ENCODE measurements around the gene CCDC14.

The CCDC14 gene

DNA sequence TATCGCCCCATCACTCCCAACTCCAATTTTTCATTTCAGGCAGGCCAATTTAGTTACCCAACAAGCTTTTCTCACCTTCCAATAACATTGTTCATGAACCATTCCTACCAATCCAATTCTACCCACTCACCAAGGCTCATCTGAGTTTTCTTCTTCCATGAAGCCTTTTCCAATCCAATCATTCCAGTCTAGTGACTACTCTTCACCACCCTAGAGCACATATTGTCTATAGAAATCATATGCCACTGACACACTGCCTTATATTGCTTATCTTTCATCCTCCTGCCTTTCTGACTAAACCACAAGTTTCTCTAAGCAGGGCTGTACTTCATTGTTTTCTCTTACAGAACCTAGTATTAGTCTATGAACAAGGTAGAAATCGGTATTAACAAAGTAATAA lies 11.4 kb downstream of the CCDC14 start:
- H3K4me3 ChIP-seq (ENCODE audit: low read depth, low read length), result no peak overlapping the region
- TF ChIP-seq, protein P1, sequence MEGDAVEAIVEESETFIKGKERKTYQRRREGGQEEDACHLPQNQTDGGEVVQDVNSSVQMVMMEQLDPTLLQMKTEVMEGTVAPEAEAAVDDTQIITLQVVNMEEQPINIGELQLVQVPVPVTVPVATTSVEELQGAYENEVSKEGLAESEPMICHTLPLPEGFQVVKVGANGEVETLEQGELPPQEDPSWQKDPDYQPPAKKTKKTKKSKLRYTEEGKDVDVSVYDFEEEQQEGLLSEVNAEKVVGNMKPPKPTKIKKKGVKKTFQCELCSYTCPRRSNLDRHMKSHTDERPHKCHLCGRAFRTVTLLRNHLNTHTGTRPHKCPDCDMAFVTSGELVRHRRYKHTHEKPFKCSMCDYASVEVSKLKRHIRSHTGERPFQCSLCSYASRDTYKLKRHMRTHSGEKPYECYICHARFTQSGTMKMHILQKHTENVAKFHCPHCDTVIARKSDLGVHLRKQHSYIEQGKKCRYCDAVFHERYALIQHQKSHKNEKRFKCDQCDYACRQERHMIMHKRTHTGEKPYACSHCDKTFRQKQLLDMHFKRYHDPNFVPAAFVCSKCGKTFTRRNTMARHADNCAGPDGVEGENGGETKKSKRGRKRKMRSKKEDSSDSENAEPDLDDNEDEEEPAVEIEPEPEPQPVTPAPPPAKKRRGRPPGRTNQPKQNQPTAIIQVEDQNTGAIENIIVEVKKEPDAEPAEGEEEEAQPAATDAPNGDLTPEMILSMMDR (IDR thresholded peaks at IDR 0.05; ENCODE audit: borderline replicate concordance, insufficient read depth, low read depth, low read length), result no peak

DNA sequence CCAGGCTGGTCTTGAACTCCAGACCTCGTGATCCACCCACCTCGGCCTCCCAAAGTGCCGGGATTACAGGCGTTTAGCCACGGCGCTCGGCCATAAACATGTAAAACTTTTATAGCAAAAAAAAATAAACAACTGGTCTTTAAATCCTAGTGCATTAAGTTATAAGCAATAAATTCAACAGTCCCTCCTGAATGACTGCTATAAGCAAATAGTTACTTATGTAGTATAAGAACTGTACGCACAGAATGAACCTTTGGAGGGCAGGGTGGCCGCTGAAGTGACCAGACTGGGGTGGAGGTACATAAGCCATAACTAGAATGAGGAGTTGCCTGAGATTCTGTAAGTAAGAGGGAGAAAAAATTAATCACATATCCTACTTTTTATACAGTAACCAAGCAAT lies 12.6 kb downstream of the CCDC14 start:
- H3K4me3 ChIP-seq (ENCODE audit: low read depth, low read length), result no peak overlapping the region
- TF ChIP-seq, protein P1 (IDR thresholded peaks at IDR 0.05; ENCODE audit: borderline replicate concordance, insufficient read depth, low read depth, low read length), result no peak

DNA sequence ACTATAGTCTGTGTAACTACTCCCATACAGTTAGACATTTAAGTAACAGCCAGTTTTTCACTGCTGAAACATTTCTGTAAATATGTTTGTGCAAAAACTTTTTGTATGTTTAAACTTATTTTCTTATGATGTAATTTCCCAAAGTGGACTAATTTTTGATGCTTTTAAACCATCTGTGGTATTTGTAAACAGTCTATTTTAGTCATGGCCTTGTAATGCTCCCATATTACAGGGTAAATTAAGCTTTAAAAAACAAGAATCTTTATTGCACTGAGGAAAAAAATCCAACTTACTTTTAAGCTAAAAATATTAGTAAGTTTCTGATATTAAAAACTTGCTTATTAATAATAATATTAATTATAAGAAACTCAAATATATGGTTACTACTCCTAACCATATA lies 13.5 kb downstream of the CCDC14 start:
- TF ChIP-seq, protein P1 (IDR thresholded peaks at IDR 0.05; ENCODE audit: borderline replicate concordance, insufficient read depth, low read depth, low read length), result no peak
- no peak overlapping the region for H3K4me3 ChIP-seq (ENCODE audit: low read depth, low read length)

DNA sequence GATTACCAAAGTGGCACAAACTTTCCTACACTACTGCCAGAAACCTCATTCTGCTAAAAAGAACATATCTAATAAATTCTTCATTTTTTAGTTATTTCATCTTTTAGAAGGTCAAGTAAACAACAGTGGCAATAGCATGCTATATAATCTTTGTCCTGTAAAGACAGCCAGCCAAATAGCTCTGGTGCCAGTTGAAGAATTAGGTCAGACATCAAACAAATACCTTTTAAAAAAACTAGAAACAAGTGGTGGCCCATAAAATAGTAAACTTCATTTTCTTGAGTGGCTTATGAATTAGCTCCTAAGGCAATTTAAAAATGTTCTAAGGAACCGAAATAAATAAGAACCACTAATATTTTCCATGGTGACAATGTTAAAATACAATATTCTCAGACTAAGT lies 19.5 kb downstream of the CCDC14 start:
- H3K4me3 ChIP-seq (ENCODE audit: low read depth, low read length), result no peak overlapping the region
- TF ChIP-seq, protein P1 (IDR thresholded peaks at IDR 0.05; ENCODE audit: borderline replicate concordance, insufficient read depth, low read depth, low read length), result no peak

- no peak overlapping the region for H3K4me3 ChIP-seq (ENCODE audit: low read depth, low read length)
- TF ChIP-seq, protein P1 (IDR thresholded peaks at IDR 0.05; ENCODE audit: borderline replicate concordance, insufficient read depth, low read depth, low read length), result no peak
Observed at GRCh38 chr3:123941121-123941520, 19.9 kb downstream of the CCDC14 start.

DNA sequence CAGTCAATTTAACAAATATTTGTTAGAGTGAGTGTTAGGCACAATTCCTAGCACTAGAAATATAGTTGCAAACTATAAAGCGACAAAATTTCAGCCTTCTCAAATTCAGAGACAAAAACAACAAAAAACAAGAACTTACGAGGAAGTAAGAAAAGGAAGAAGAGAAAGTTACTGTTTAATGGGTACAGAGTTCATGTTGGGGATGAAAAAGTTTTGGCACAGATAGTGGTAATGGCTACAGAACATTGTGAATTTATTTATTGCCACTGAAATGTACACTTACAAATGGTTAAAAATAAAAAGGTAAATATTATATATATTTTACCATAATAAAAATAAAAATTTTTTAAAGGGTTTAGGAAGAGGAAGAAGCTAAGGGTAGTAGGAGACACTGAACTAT lies 21.3 kb downstream of the CCDC14 start:
- TF ChIP-seq, protein P1 (IDR thresholded peaks at IDR 0.05; ENCODE audit: borderline replicate concordance, insufficient read depth, low read depth, low read length), result no peak
- no peak overlapping the region for H3K4me3 ChIP-seq (ENCODE audit: low read depth, low read length)

- H3K4me3 ChIP-seq (ENCODE audit: low read depth, low read length), result no peak overlapping the region
- TF ChIP-seq, protein P1 (IDR thresholded peaks at IDR 0.05; ENCODE audit: borderline replicate concordance, insufficient read depth, low read depth, low read length), result no peak
Observed at GRCh38 chr3:123936400-123936799, 24.6 kb downstream of the CCDC14 start.

All from GM12875 (cell line).